ENCODE measurements around the gene GTF2H4. TPM values are rescaled to one million over a fixed set of nuclear protein-coding genes. Genes with fewer than 3 reads are reported as not detected.

GTF2H4 gene
- total RNA-seq, 2 donors from 2014 or later = 60.0 to 67.9 TPM

GRCh38 chr6:30886897-30887255, 21.1 kb upstream of the GTF2H4 start:
- peaks cover 25% of the 10 kb centered on the region for H3K36me3 ChIP-seq (ENCODE audit: control insufficient read depth, insufficient read depth, low read length)
- H3K27me3 ChIP-seq (ENCODE audit: control insufficient read depth, insufficient read depth, low read length, poor library complexity, severe bottlenecking) = no peaks in the 10 kb centered on the region
- TF ChIP-seq, protein P1, sequence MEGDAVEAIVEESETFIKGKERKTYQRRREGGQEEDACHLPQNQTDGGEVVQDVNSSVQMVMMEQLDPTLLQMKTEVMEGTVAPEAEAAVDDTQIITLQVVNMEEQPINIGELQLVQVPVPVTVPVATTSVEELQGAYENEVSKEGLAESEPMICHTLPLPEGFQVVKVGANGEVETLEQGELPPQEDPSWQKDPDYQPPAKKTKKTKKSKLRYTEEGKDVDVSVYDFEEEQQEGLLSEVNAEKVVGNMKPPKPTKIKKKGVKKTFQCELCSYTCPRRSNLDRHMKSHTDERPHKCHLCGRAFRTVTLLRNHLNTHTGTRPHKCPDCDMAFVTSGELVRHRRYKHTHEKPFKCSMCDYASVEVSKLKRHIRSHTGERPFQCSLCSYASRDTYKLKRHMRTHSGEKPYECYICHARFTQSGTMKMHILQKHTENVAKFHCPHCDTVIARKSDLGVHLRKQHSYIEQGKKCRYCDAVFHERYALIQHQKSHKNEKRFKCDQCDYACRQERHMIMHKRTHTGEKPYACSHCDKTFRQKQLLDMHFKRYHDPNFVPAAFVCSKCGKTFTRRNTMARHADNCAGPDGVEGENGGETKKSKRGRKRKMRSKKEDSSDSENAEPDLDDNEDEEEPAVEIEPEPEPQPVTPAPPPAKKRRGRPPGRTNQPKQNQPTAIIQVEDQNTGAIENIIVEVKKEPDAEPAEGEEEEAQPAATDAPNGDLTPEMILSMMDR (conservative IDR thresholded peaks at IDR 0.05) = no peak
- peaks cover 42% of the 10 kb centered on the region for H3K4me1 Mint-ChIP-seq
- peak overlapping the region; percentile 79 for H3K4me3 Mint-ChIP-seq
- H3K4me3 ChIP-seq (ENCODE audit: low read length) = no peak overlapping the region
- DNase-seq = no peak
- H3K27ac Mint-ChIP-seq = peak overlapping the region; percentile 81
- H3K9ac ChIP-seq (ENCODE audit: extremely low read depth, low read length, poor library complexity, severe bottlenecking) = no peak overlapping the region
- H3K36me3 Mint-ChIP-seq (ENCODE audit: low read depth) = peaks cover 26% of the 10 kb centered on the region
- H3K4me1 ChIP-seq (ENCODE audit: control insufficient read depth, insufficient read depth, low read length) = peaks cover 13% of the 10 kb centered on the region
- no peaks in the 10 kb centered on the region for H3K9me3 Mint-ChIP-seq
- no peaks in the 10 kb centered on the region for H3K27me3 Mint-ChIP-seq (ENCODE audit: insufficient read depth)
- H3K9me3 ChIP-seq (ENCODE audit: control insufficient read depth, low read length) = no peaks in the 10 kb centered on the region
- H3K27ac ChIP-seq (ENCODE audit: low read depth, low read length) = peak overlapping the region; percentile 97

GRCh38 chr6:30887901-30888815, 19.8 kb upstream of the GTF2H4 start:
- no peak for DNase-seq
- Mint-ChIP-seq H3K4me1 (peaks cover 34% of the 10 kb centered on the region), H3K27me3 (ENCODE audit: insufficient read depth) (no peaks in the 10 kb centered on the region), H3K4me3 (no peak overlapping the region), H3K36me3 (ENCODE audit: low read depth) (peaks cover 32% of the 10 kb centered on the region), H3K9me3 (no peaks in the 10 kb centered on the region), H3K27ac (no peak overlapping the region)
- TF ChIP-seq, protein P1 (conservative IDR thresholded peaks at IDR 0.05) = no peak
- H3K27me3 ChIP-seq (ENCODE audit: control insufficient read depth, insufficient read depth, low read length, poor library complexity, severe bottlenecking) = no peaks in the 10 kb centered on the region
- H3K4me3 ChIP-seq (ENCODE audit: low read length) = no peak overlapping the region
- peaks cover 13% of the 10 kb centered on the region for H3K4me1 ChIP-seq (ENCODE audit: control insufficient read depth, insufficient read depth, low read length)
- H3K9ac ChIP-seq (ENCODE audit: extremely low read depth, low read length, poor library complexity, severe bottlenecking) = no peak overlapping the region
- WGBS, 2 experiments (ENCODE audit: insufficient coverage in 1 of 2, insufficient read length in 1 of 2) = 80 to 90% methylated on average over 1 to 6 of the region's 6 CpGs
- H3K36me3 ChIP-seq (ENCODE audit: control insufficient read depth, insufficient read depth, low read length) = peaks cover 35% of the 10 kb centered on the region
- no peaks in the 10 kb centered on the region for H3K9me3 ChIP-seq (ENCODE audit: control insufficient read depth, low read length)
- no peak overlapping the region for H3K27ac ChIP-seq (ENCODE audit: low read depth, low read length)

DNA sequence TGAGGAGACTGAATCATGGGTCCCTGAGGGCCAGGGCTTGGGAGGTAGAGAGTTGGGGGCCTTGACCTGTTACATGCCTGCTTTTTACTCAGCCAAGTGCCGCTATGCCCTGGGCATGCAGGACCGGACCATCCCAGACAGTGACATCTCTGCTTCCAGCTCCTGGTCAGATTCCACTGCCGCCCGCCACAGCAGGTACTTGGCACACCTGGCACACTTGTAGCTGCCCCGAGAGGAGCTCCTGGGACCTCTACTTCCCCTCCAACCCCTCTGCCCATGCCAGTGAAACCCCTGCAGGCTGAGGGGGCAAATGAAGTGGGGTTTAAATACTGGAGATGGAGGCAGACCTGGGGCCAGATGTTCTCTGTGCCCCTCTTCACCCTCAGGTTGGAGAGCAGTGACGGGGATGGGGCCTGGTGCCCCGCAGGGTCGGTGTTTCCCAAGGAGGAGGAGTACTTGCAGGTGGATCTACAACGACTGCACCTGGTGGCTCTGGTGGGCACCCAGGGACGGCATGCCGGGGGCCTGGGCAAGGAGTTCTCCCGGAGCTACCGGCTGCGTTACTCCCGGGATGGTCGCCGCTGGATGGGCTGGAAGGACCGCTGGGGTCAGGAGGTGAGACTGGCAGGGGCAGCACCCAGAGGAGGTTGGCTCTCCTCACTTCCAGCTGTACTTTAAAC, 19.1 kb upstream of the GTF2H4 start:
- Mint-ChIP-seq H3K27ac (no peak overlapping the region), H3K4me3 (no peak overlapping the region), H3K4me1 (peaks cover 28% of the 10 kb centered on the region), H3K9me3 (no peaks in the 10 kb centered on the region), H3K36me3 (ENCODE audit: low read depth) (peaks cover 32% of the 10 kb centered on the region), H3K27me3 (ENCODE audit: insufficient read depth) (no peaks in the 10 kb centered on the region)
- WGBS, 2 experiments (ENCODE audit: insufficient coverage in 1 of 2, insufficient read length in 1 of 2) = 91 to 100% methylated on average over 7 to 18 of the region's 18 CpGs
- H3K36me3 ChIP-seq (ENCODE audit: control insufficient read depth, insufficient read depth, low read length) = peaks cover 36% of the 10 kb centered on the region
- no peaks in the 10 kb centered on the region for H3K27me3 ChIP-seq (ENCODE audit: control insufficient read depth, insufficient read depth, low read length, poor library complexity, severe bottlenecking)
- DNase-seq = no peak
- TF ChIP-seq, protein P1 (conservative IDR thresholded peaks at IDR 0.05) = no peak
- no peaks in the 10 kb centered on the region for H3K9me3 ChIP-seq (ENCODE audit: control insufficient read depth, low read length)
- no peak overlapping the region for H3K4me3 ChIP-seq (ENCODE audit: low read length)
- no peak overlapping the region for H3K27ac ChIP-seq (ENCODE audit: low read depth, low read length)
- H3K9ac ChIP-seq (ENCODE audit: extremely low read depth, low read length, poor library complexity, severe bottlenecking) = no peak overlapping the region
- peaks cover 13% of the 10 kb centered on the region for H3K4me1 ChIP-seq (ENCODE audit: control insufficient read depth, insufficient read depth, low read length)

Data from endodermal cell (in vitro differentiated cells).